SK-N-SH (cell line): Measurements from ENCODE around the gene BCAS4. TPM values are rescaled to one million over a fixed set of nuclear protein-coding genes. Genes with fewer than 3 reads are reported as not detected.

Experiments
- CTCF ChIA-PET: fragments of 300-600, 350-600 bp; formaldehyde crosslinking; extraction: SDS; loops from one replicate; lab custom pipeline; 2021; lab: Yijun Ruan, JAX
- POLR2A ChIA-PET: fragments of 350-600 bp; sonication (Branson Sonifier 250); formaldehyde crosslinking; extraction: SDS; loops from one replicate; lab custom pipeline; 2020; ENCODE audit warnings: antibody characterized with exemption, inconsistent platforms; lab: Yijun Ruan, JAX
- DNase-seq: peaks from one replicate; pipeline ENCODE4 v3.0.0; 2012
- H2AFZ ChIP-seq: fragments of 200-600 bp; sonication (generic); 2 replicates; pipeline ENCODE4 v1.8.1; 2016; ENCODE audit warnings: antibody characterized with exemption, mild to moderate bottlenecking, low read depth
- H3F3A ChIP-seq: fragments of 200-600 bp; sonication (generic); replicated peaks from 2 replicates; pipeline ENCODE3; 2016; ENCODE audit warnings: antibody characterized with exemption, mild to moderate bottlenecking; ENCODE audit not compliant: insufficient read depth
- H3K27ac ChIP-seq, 2 experiments: fragments of 200-500 bp in 1 of 2; fragments of 200-600 bp in 1 of 2; sonication (Bioruptor generic) in 1 of 2; sonication (generic), shearing (Covaris generic) in 1 of 2; 2 replicates each; pipeline versions ENCODE4 v1.5.1 to v1.6.1; 2014 to 2016; ENCODE audit warnings: low read depth in 2 of 2, inconsistent platforms in 1 of 2, low read length in 1 of 2, mild to moderate bottlenecking in 1 of 2, mixed read lengths in 1 of 2
- H3K27me3 ChIP-seq: fragments of 200-600 bp; sonication (generic), shearing (Covaris generic); 2 replicates; pipeline ENCODE4 v1.6.1; 2016; ENCODE audit warnings: mixed run types; ENCODE audit not compliant: insufficient read depth
- H3K36me3 ChIP-seq, 2 experiments: fragments of 200-500 bp in 1 of 2; fragments of 200-600 bp in 1 of 2; sonication (Bioruptor generic) in 1 of 2; sonication (generic) in 1 of 2; replicated peaks in 1 of 2; 2 replicates each; pipeline versions ENCODE3 to v1.5.1; 2014 to 2016; ENCODE audit warnings: low read length in 1 of 2, mild to moderate bottlenecking in 1 of 2; ENCODE audit not compliant: insufficient read depth in 2 of 2, control insufficient read depth in 1 of 2
- H3K4me1 ChIP-seq, 2 experiments: fragments of 200-500 bp in 1 of 2; fragments of 200-600 bp in 1 of 2; sonication (Bioruptor generic) in 1 of 2; sonication (generic), shearing (Covaris generic) in 1 of 2; 2 replicates each; pipeline versions ENCODE4 v1.5.1 to v1.6.1; 2014 to 2016; ENCODE audit warnings: low read depth in 1 of 2, low read length in 1 of 2, mixed run types in 1 of 2; ENCODE audit not compliant: insufficient read depth in 2 of 2, control insufficient read depth in 1 of 2
- H3K4me2 ChIP-seq: fragments of 200-600 bp; sonication (generic), shearing (Covaris generic); 2 replicates; pipeline ENCODE4 v1.6.1; 2017; ENCODE audit warnings: mixed run types
- H3K4me3 ChIP-seq, 2 experiments: fragments of 200-500 bp in 1 of 2; fragments of 200-600 bp in 1 of 2; sonication (Bioruptor generic) in 1 of 2; sonication (generic), shearing (Covaris generic) in 1 of 2; 2 replicates each; pipeline versions ENCODE4 v1.5.1 to v1.8.1; 2014 to 2016; ENCODE audit warnings: low read depth in 2 of 2, inconsistent platforms in 1 of 2, low read length in 1 of 2, mild to moderate bottlenecking in 1 of 2, mixed read lengths in 1 of 2, moderate library complexity in 1 of 2
- H3K79me2 ChIP-seq: fragments of 200-600 bp; sonication (generic); 2 replicates; pipeline ENCODE4 v1.8.1; 2017; ENCODE audit warnings: mild to moderate bottlenecking; ENCODE audit not compliant: insufficient read depth
- H3K9ac ChIP-seq: fragments of 200-600 bp; sonication (generic); 2 replicates; pipeline ENCODE4 v1.6.1; 2017; ENCODE audit warnings: mixed run types
- H3K9me2 ChIP-seq: fragments of 200-600 bp; sonication (generic); 2 replicates; pipeline ENCODE4 v1.6.1; 2017; ENCODE audit warnings: mixed run types
- H3K9me3 ChIP-seq: fragments of 200-600 bp; sonication (generic); 2 replicates; pipeline ENCODE4 v1.6.1; 2017; ENCODE audit warnings: mixed run types, mild to moderate bottlenecking, moderate library complexity
- H4K20me1 ChIP-seq: fragments of 200-600 bp; sonication (generic); 2 replicates; pipeline ENCODE4 v1.6.1; 2017; ENCODE audit warnings: mild to moderate bottlenecking, mixed run types; ENCODE audit not compliant: insufficient read depth
- CHD2 ChIP-seq: fragments of 150-350 bp; IDR thresholded peaks from 2 replicates; pipeline ENCODE4 v1.6.1; 2018; ENCODE audit warnings: low read length; ENCODE audit not compliant: partially characterized antibody
- CTCF ChIP-seq: fragments of 200-600 bp; sonication (generic); IDR thresholded peaks from 2 replicates; pipeline ENCODE4 v1.6.1; 2017; ENCODE audit warnings: antibody characterized with exemption, mild to moderate bottlenecking, moderate library complexity
- ELF1 ChIP-seq: IDR thresholded peaks from 2 replicates; pipeline ENCODE4 v1.4.0; 2012
- EZH2phosphoT487 ChIP-seq: fragments of 200-600 bp; sonication (generic); IDR thresholded peaks from 2 replicates; pipeline ENCODE4 v1.6.1; 2017; ENCODE audit warnings: low read depth, mixed run types, mild to moderate bottlenecking, antibody characterized with exemption, moderate library complexity, borderline replicate concordance
- FOSL2 ChIP-seq: IDR thresholded peaks from 2 replicates; pipeline ENCODE4 v1.4.0; 2012; ENCODE audit warnings: low read depth, mild to moderate bottlenecking, moderate library complexity, borderline replicate concordance
- FOXJ3 ChIP-seq: sonication (generic); formaldehyde crosslinking; IDR thresholded peaks from 2 replicates; pipeline ENCODE4 v1.5.1; 2020; ENCODE audit warnings: mild to moderate bottlenecking, missing genetic modification reagents
- FOXM1 ChIP-seq: IDR thresholded peaks from 2 replicates; pipeline ENCODE4 v1.4.0; 2012; ENCODE audit warnings: low read depth, mild to moderate bottlenecking
- GATA2 ChIP-seq: sonication (generic); formaldehyde crosslinking; IDR thresholded peaks from 2 replicates; pipeline ENCODE4 v1.5.0; 2020; ENCODE audit warnings: mild to moderate bottlenecking, missing genetic modification reagents
- IRF3 ChIP-seq: fragments of 150-350 bp; IDR thresholded peaks from 2 replicates; pipeline ENCODE4 v1.6.1; 2016; ENCODE audit warnings: mild to moderate bottlenecking, low read depth, low read length
- JUND ChIP-seq: IDR thresholded peaks from 2 replicates; pipeline ENCODE4 v1.4.0; 2012
- MAX ChIP-seq: IDR thresholded peaks from 2 replicates; pipeline ENCODE4 v1.4.0; 2012; ENCODE audit warnings: low read depth
- MEF2A ChIP-seq: IDR thresholded peaks from 2 replicates; pipeline ENCODE4 v1.4.0; 2012; ENCODE audit warnings: low read depth, borderline replicate concordance
- MXI1 ChIP-seq: IDR thresholded peaks from 2 replicates; pipeline ENCODE4 v1.6.1; 2012; ENCODE audit warnings: mild to moderate bottlenecking, low read depth, low read length, improper control_type of control experiment
- NFIC ChIP-seq: IDR thresholded peaks from 2 replicates; pipeline ENCODE4 v1.4.0; 2012; ENCODE audit warnings: borderline replicate concordance
- NRF1 ChIP-seq: IDR thresholded peaks from 2 replicates; pipeline ENCODE4 v1.6.1; 2012; ENCODE audit warnings: low read depth, mild to moderate bottlenecking, low read length
- RAD21 ChIP-seq: IDR thresholded peaks from 2 replicates; pipeline ENCODE4 v1.6.1; 2012; ENCODE audit warnings: mild to moderate bottlenecking, low read length
- RCOR1 ChIP-seq: fragments of 150-350 bp; IDR thresholded peaks from 2 replicates; pipeline ENCODE4 v1.6.1; 2017; ENCODE audit warnings: antibody characterized with exemption, low read length
- REST ChIP-seq: IDR thresholded peaks from 2 replicates; pipeline ENCODE4 v1.6.1; 2012; ENCODE audit warnings: mild to moderate bottlenecking, low read depth, low read length, moderate library complexity
- RXRA ChIP-seq: IDR thresholded peaks from 2 replicates; pipeline ENCODE4 v1.4.0; 2012; ENCODE audit warnings: low read depth, mild to moderate bottlenecking, borderline replicate concordance
- SMC3 ChIP-seq: IDR thresholded peaks from 2 replicates; pipeline ENCODE4 v1.6.1; 2012; ENCODE audit warnings: low read depth, low read length, improper control_type of control experiment
- TAF1 ChIP-seq: IDR thresholded peaks from 2 replicates; pipeline ENCODE4 v1.6.1; 2012; ENCODE audit warnings: low read depth, mild to moderate bottlenecking, low read length, moderate library complexity, borderline replicate concordance
- TCF12 ChIP-seq: IDR thresholded peaks from 2 replicates; pipeline ENCODE4 v1.4.0; 2012
- TEAD4 ChIP-seq: IDR thresholded peaks from 2 replicates; pipeline ENCODE4 v1.4.0; 2012; ENCODE audit warnings: mild to moderate bottlenecking, borderline replicate concordance; ENCODE audit not compliant: insufficient read depth
- USF1 ChIP-seq: IDR thresholded peaks from 2 replicates; pipeline ENCODE4 v1.4.0; 2012; ENCODE audit warnings: low read depth, borderline replicate concordance
- YY1 ChIP-seq: IDR thresholded peaks from 2 replicates; pipeline ENCODE4 v1.4.0; 2012; ENCODE audit warnings: low read depth, mild to moderate bottlenecking
- WGBS: methylation state at CpG from one replicate; pipeline ENCODE4 v1.1.6; 2017; ENCODE audit warnings: low lambda C conversion rate; 5-methylcytosine and 5-hydroxymethylcytosine counted together
- polyA plus RNA-seq, 3 experiments: library from polyadenylated mRNA; depleted of rRNA; stranded (reverse); fragments of >200 nt; gene quantifications; 2 replicates each; pipeline ENCODE4 v1.2.3, GENCODE V29; 2012

BCAS4 gene
- polyA plus RNA-seq, 1 of the 3 experiments (the other 2 are of a cell fraction) = 43.8 TPM

GRCh38 chr20:50788045-50788991 lies 6.5 kb upstream of the BCAS4 start:
- H3K9me3 ChIP-seq = no peaks in the 10 kb centered on the region
- peaks cover 6% of the 10 kb centered on the region for H3F3A ChIP-seq
- no peaks in the 10 kb centered on the region for H3K79me2 ChIP-seq
- H3K4me2 ChIP-seq = no peak overlapping the region
- H3K27ac ChIP-seq = no peak overlapping the region
- H3K27me3 ChIP-seq = no peaks in the 10 kb centered on the region
- no peaks in the 10 kb centered on the region for H3K9me2 ChIP-seq
- ChIA-PET CTCF (interaction anchor here (0.6 to 11.3 kb wide), 9 partner anchors 9 to 480 kb away, joined by 3 to 340 read pairs (median 4); partner anchors contain the start of gene ADNP), POLR2A (interaction anchor here (0.6 kb wide), 1 partner anchor 421 kb away, joined by 4 read pairs; no protein-coding TSS in a partner anchor)
- no peak for TF ChIP-seq EZH2phosphoT487
- no peak for TF ChIP-seq RCOR1
- TF ChIP-seq FOSL2 = no peak
- 0 out of 2 replicates have a peak, but pooled peaks have one; percentile 9 for TF ChIP-seq MAX
- TF ChIP-seq SMC3 = peak; percentile 50
- TF ChIP-seq TCF12 = 0 out of 2 replicates have a peak, but pooled peaks have one; percentile 13
- no peak for TF ChIP-seq MEF2A
- TF ChIP-seq TEAD4 = no peak
- no peak for TF ChIP-seq TAF1
- TF ChIP-seq REST = no peak
- no peak for TF ChIP-seq NFIC
- TF ChIP-seq YY1 = no peak
- no peak for TF ChIP-seq FOXM1
- TF ChIP-seq GATA2 (CRISPR knock-in tag) = no peak
- no peak for TF ChIP-seq ELF1
- TF ChIP-seq RAD21 = peak; percentile 75
- peak; percentile 70 for TF ChIP-seq CTCF
- no peak for TF ChIP-seq MXI1
- no peak for TF ChIP-seq JUND
- TF ChIP-seq NRF1 = no peak
- TF ChIP-seq FOXJ3 (CRISPR knock-in tag) = no peak
- TF ChIP-seq RXRA = no peak
- no peak for TF ChIP-seq USF1
- no peak for TF ChIP-seq IRF3
- no peak for TF ChIP-seq CHD2
- H3K36me3 ChIP-seq = no peaks in the 10 kb centered on the region
- peaks cover 8 to 21% of the 10 kb centered on the region in 2 experiments; a peak in 3 of 4 replicates for H3K4me1 ChIP-seq
- H3K4me3 ChIP-seq = no peak overlapping the region
- H2AFZ ChIP-seq = peak overlapping the region; percentile 84; the same call in 1 of the 2 replicates
- H3K9ac ChIP-seq = no peak overlapping the region
- WGBS = 66% methylated on average over 18 of the region's 18 CpGs
- DNase-seq = peak; percentile 57
- H4K20me1 ChIP-seq = no peaks in the 10 kb centered on the region
